GM23338 (cell line): ENCODE results near the gene OTC.

ENCODE experiments used
- CREB1 ChIP-seq: fragments of 250-450 bp; sonication (Bioruptor Pico); IDR thresholded peaks from 2 replicates; pipeline ENCODE4 v1.5.0; 2020; ENCODE audit warnings: low read depth, mild to moderate bottlenecking, moderate library complexity
- CTCF ChIP-seq, 2 experiments: fragments of 200-600 bp in 1 of 2; sonication (generic) in 1 of 2; conservative IDR thresholded peaks; 2 replicates each; pipeline versions ENCODE4 v1.5.1 to v1.6.1; 2016 to 2017; ENCODE audit warnings: antibody characterized with exemption in 2 of 2, low read depth in 2 of 2, mild to moderate bottlenecking in 2 of 2, moderate library complexity in 1 of 2
- ETS1 ChIP-seq: IDR thresholded peaks from 2 replicates; pipeline ENCODE4 v1.6.1; 2016; ENCODE audit warnings: antibody characterized with exemption
- EZH2 ChIP-seq: fragments of 200-600 bp; sonication (generic); IDR thresholded peaks from one replicate; pipeline ENCODE4 v1.8.0; 2017; ENCODE audit warnings: antibody characterized with exemption, mild to moderate bottlenecking, low read depth; ENCODE audit not compliant: unreplicated experiment
- POLR2AphosphoS5 ChIP-seq: IDR thresholded peaks from 2 replicates; pipeline ENCODE4 v1.6.1; 2016; ENCODE audit warnings: antibody characterized with exemption, low read depth
- REST ChIP-seq: IDR thresholded peaks from one replicate; pipeline ENCODE4 v1.6.1; 2018; ENCODE audit warnings: antibody characterized with exemption; ENCODE audit not compliant: unreplicated experiment

GRCh38 chrX:38400389-38400910 lies 48.0 kb downstream of the OTC start:
- TF ChIP-seq CTCF (conservative IDR thresholded peaks at IDR 0.05; ENCODE audit: low read depth in 2 of 2) = no peak
- no peak for TF ChIP-seq EZH2
- TF ChIP-seq POLR2AphosphoS5 = no peak
- no peak for TF ChIP-seq CREB1
- TF ChIP-seq REST = no peak
- TF ChIP-seq ETS1 = no peak
